GM18951 (cell line): ENCODE results near the gene ZNF428.

Experiments used
- POLR2A ChIP-seq: IDR thresholded peaks from 4 replicates; pipeline ENCODE4 v1.6.1; 2011; ENCODE audit warnings: mild to moderate bottlenecking; ENCODE audit not compliant: insufficient read length, insufficient read depth; ENCODE audit errors: extremely low read depth
- in situ Hi-C: fragments of 300-500 bp; cut with MboI; formaldehyde crosslinking; loops from one replicate; pipeline ENCODE4 v1.12.0; 2022; ENCODE audit warnings: low sequenced_read_pairs, mixed read lengths, inconsistent platforms; ENCODE audit not compliant: unreplicated experiment

Gene ZNF428

GRCh38 chr19:43599635-43600295 lies 19.7 kb downstream of the ZNF428 start:
- in situ Hi-C loops: no loop called here
- no peak for TF ChIP-seq POLR2A

GRCh38 chr19:43598445-43599240 lies 20.8 kb downstream of the ZNF428 start:
- in situ Hi-C loops: no loop called here
- TF ChIP-seq POLR2A: no peak

GRCh38 chr19:43597876-43598275 lies 21.6 kb downstream of the ZNF428 start:
- TF ChIP-seq POLR2A: no peak
- in situ Hi-C loops: no loop called here

GRCh38 chr19:43596842-43597461 lies 22.5 kb downstream of the ZNF428 start:
- in situ Hi-C loops: no loop called here
- no peak for TF ChIP-seq POLR2A

GRCh38 chr19:43595999-43596841 lies 23.2 kb downstream of the ZNF428 start, which contains the start of the genes IRGQ and ZNF576:
IRGQ (minus strand) TSS chr19:43596134; CDS start chr19:43595338, 796 bp downstream.
ZNF576 (plus strand) TSS chr19:43596595; CDS start chr19:43597109, 514 bp downstream.
- peak; percentile 71 for TF ChIP-seq POLR2A
- in situ Hi-C loops: no loop called here

GRCh38 chr19:43595605-43595998 lies 23.8 kb downstream of the ZNF428 start:
- TF ChIP-seq POLR2A: no peak
- in situ Hi-C loops: no loop called here

- TF ChIP-seq POLR2A: peak; percentile 29
- in situ Hi-C loops: no loop called here
These were observed 24.5 kb downstream of the ZNF428 start for GRCh38 chr19:43594710-43595604.

GRCh38 chr19:43594081-43594697 lies 25.2 kb downstream of the ZNF428 start:
- no peak for TF ChIP-seq POLR2A
- in situ Hi-C loops: no loop called here

- in situ Hi-C loops: no loop called here
- no peak for TF ChIP-seq POLR2A
These were observed 26.6 kb downstream of the ZNF428 start for GRCh38 chr19:43592800-43593350.

- in situ Hi-C loops: no loop called here
These were observed 27.3 kb downstream of the ZNF428 start for GRCh38 chr19:43591904-43592772.

More at GRCh38 chr19:43591904-43592772, 27.3 kb downstream of the ZNF428 start:
- TF ChIP-seq POLR2A: no peak
